Keratinocyte (primary cell): Measurements from ENCODE around the gene OBSCN. TPM values are rescaled to one million over a fixed set of nuclear protein-coding genes. Genes with fewer than 3 reads are reported as not detected.

ENCODE experiments used
- DNase-seq: peaks from one replicate; pipeline ENCODE4 v3.0.0-alpha.2; 2011; ENCODE audit warnings: low read depth, missing footprints, low spot score
- FAIRE-seq: peaks from 2 replicates; lab custom pipeline; 2011; peaks lifted over from hg19 to GRCh38; lab: Jason Lieb, UNC
- H2AFZ ChIP-seq: 2 replicates; pipeline ENCODE4 v1.6.0; 2012; ENCODE audit warnings: low read length, control low read depth, inconsistent platforms; ENCODE audit not compliant: control insufficient read depth
- H3K27ac ChIP-seq: 2 replicates; pipeline ENCODE4 v1.5.1; 2011; ENCODE audit warnings: low read length; ENCODE audit not compliant: control insufficient read depth, insufficient read depth
- H3K27me3 ChIP-seq: 3 replicates; pipeline ENCODE4 v1.6.0; 2011; ENCODE audit warnings: low read length; ENCODE audit not compliant: control insufficient read depth, insufficient read depth; ENCODE audit errors: extremely low read depth
- H3K36me3 ChIP-seq, 2 experiments: 2 replicates in 1 of 2; 3 replicates in 1 of 2; pipeline ENCODE4 v1.5.1; 2011; ENCODE audit warnings: low read length in 2 of 2, mild to moderate bottlenecking in 1 of 2; ENCODE audit not compliant: control insufficient read depth in 2 of 2, insufficient read depth in 2 of 2; ENCODE audit errors: extremely low read depth in 1 of 2
- H3K4me1 ChIP-seq: 3 replicates; pipeline ENCODE4 v1.5.1; 2011; ENCODE audit warnings: low read length; ENCODE audit not compliant: control insufficient read depth, insufficient read depth; ENCODE audit errors: extremely low read depth
- H3K4me2 ChIP-seq: 3 replicates; pipeline ENCODE4 v1.6.0; 2011; ENCODE audit warnings: low read depth, low read length; ENCODE audit not compliant: control insufficient read depth, insufficient read depth; ENCODE audit errors: extremely low read depth
- H3K4me3 ChIP-seq, 3 experiments: fragments of 200-600 bp in 1 of 3; sonication (generic) in 1 of 3; 2 replicates in 2 of 3; 3 replicates in 1 of 3; pipeline ENCODE4 v1.5.1; 2011 to 2016; ENCODE audit warnings: low read length in 3 of 3, mild to moderate bottlenecking in 3 of 3, control low read depth in 2 of 3, inconsistent platforms in 1 of 3, low read depth in 1 of 3, mixed read lengths in 1 of 3, mixed run types in 1 of 3, moderate library complexity in 1 of 3; ENCODE audit not compliant: control insufficient read depth in 2 of 3, insufficient read depth in 2 of 3; ENCODE audit errors: extremely low read depth in 1 of 3
- H3K79me2 ChIP-seq: 2 replicates; pipeline ENCODE4 v1.6.0; 2012; ENCODE audit warnings: low read length; ENCODE audit not compliant: control insufficient read depth, insufficient read depth
- H3K9ac ChIP-seq: 3 replicates; pipeline ENCODE4 v1.6.0; 2011; ENCODE audit warnings: low read length; ENCODE audit not compliant: control insufficient read depth, insufficient read depth; ENCODE audit errors: extremely low read depth
- H3K9me1 ChIP-seq: 3 replicates; pipeline ENCODE4 v1.6.0; 2011; ENCODE audit warnings: low read length; ENCODE audit not compliant: control insufficient read depth, insufficient read depth; ENCODE audit errors: extremely low read depth
- H3K9me3 ChIP-seq: 2 replicates; pipeline ENCODE4 v1.5.1; 2012; ENCODE audit warnings: low read depth, low read length; ENCODE audit not compliant: control insufficient read depth
- H4K20me1 ChIP-seq: 3 replicates; pipeline ENCODE4 v1.6.0; 2011; ENCODE audit warnings: low read length; ENCODE audit not compliant: control insufficient read depth, insufficient read depth; ENCODE audit errors: extremely low read depth
- CTCF ChIP-seq, 3 experiments: IDR thresholded peaks in 1 of 3; conservative IDR thresholded peaks in 1 of 3; optimal IDR thresholded peaks in 1 of 3; 2 replicates in 2 of 3; 3 replicates in 1 of 3; pipeline versions ENCODE3 to v1.5.1; 2011; ENCODE audit warnings: low read length in 3 of 3, mild to moderate bottlenecking in 3 of 3, moderate library complexity in 2 of 3, control low read depth in 1 of 3, inconsistent platforms in 1 of 3; ENCODE audit not compliant: insufficient read depth in 2 of 3; ENCODE audit errors: extremely low read depth in 1 of 3
- EZH2 ChIP-seq: IDR thresholded peaks from one replicate; pipeline ENCODE4 v1.6.1; 2012; ENCODE audit warnings: inconsistent platforms, mild to moderate bottlenecking, low read length, moderate library complexity
- dilution Hi-C: fragments of 300-500 bp; cut with MboI; formaldehyde crosslinking; loops from one replicate; pipeline ENCODE4 v1.7.0; 2020; ENCODE audit warnings: low sequenced_read_pairs; ENCODE audit not compliant: extremely low pct_ligation_motif_present
- polyA plus RNA-seq, 5 experiments: library from polyadenylated mRNA; depleted of rRNA in 3 of 5; stranded (reverse) in 3 of 5; stranded (forward) in 1 of 5; unstranded in 1 of 5; fragments of >200 nt; gene quantifications; 1 replicate in 1 of 5; 2 replicates in 3 of 5; 3 replicates in 1 of 5; pipeline versions ENCODE4 v1.2.1 to v1.2.3, GENCODE V29; 2011 to 2012; ENCODE audit warnings: missing spikeins in 2 of 5, low read depth in 1 of 5, low replicate concordance in 1 of 5

OBSCN gene
- polyA plus RNA-seq, 1 donor (not counting 4 experiments of a cell fraction or from before 2014, with no cell fraction given): 1.8 TPM

GRCh38 chr1:228293393-228293792 is 85.5 kb downstream of the OBSCN start:
- no peak for FAIRE-seq
- no peak overlapping the region for H3K4me3 ChIP-seq
- dilution Hi-C loops: no loop called here
- no peak overlapping the region for H2AFZ ChIP-seq
- H3K36me3 ChIP-seq: peaks cover 0 to 1% of the 10 kb centered on the region in 2 experiments
- H3K9me3 ChIP-seq: peaks cover 2% of the 10 kb centered on the region
- H3K4me1 ChIP-seq: no peaks in the 10 kb centered on the region
- H3K27ac ChIP-seq: no peak overlapping the region
- H3K27me3 ChIP-seq: no peaks in the 10 kb centered on the region
- no peak for DNase-seq
- H3K79me2 ChIP-seq: no peaks in the 10 kb centered on the region
- no peak for TF ChIP-seq CTCF (optimal IDR thresholded peaks at IDR 0.05 in 1 of 3, IDR thresholded peaks at IDR 0.05 in 1 of 3, conservative IDR thresholded peaks at IDR 0.05 in 1 of 3; ENCODE audit: extremely low read depth in 1 of 3, insufficient read depth in 2 of 3, low read length in 3 of 3)
- no peak for TF ChIP-seq EZH2
- no peaks in the 10 kb centered on the region for H3K9me1 ChIP-seq
- H3K9ac ChIP-seq: no peak overlapping the region
- no peak overlapping the region for H3K4me2 ChIP-seq
- H4K20me1 ChIP-seq: no peaks in the 10 kb centered on the region

DNA sequence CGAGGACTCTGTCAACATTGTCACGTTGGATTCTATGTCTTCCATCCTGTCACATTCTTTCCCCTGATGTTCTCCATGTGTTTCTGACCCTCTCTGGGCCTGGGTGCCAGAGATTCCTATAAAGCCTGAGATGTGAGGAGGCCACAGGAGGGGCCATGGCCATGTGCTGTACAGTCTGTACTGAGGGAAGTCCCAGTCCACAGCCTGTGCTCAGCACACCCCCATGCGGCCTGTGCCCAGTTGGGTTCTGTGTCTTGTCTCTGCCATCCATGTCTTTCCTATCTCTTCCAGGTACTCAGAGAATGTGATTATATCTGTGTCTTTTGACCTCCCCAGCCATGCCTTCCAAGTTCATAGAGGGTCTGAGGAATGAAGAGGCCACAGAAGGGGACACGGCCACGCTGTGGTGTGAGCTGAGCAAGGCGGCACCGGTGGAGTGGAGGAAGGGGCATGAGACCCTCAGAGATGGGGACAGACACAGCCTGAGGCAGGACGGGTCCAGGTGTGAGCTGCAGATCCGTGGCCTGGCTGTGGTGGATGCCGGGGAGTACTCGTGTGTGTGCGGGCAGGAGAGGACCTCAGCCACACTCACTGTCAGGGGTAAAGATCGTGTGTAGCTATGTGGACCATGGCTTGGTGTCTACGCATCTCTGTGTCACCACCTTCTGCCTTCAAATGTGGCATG is 86.1 kb downstream of the OBSCN start:
- dilution Hi-C loops: no loop called here
- Histone ChIP-seq H3K27me3 (no peaks in the 10 kb centered on the region), H3K9me1 (no peaks in the 10 kb centered on the region), H4K20me1 (no peaks in the 10 kb centered on the region), H3K79me2 (no peaks in the 10 kb centered on the region), H2AFZ (no peak overlapping the region), H3K4me1 (no peaks in the 10 kb centered on the region), H3K4me2 (no peak overlapping the region), H3K4me3 (no peak overlapping the region), H3K27ac (no peak overlapping the region), H3K9ac (no peak overlapping the region), H3K9me3 (peaks cover 2% of the 10 kb centered on the region), H3K36me3 (peaks cover 0 to 1% of the 10 kb centered on the region in 2 experiments)
- DNase-seq (no peak), FAIRE-seq (no peak)
- TF ChIP-seq EZH2 (no peak), CTCF (optimal IDR thresholded peaks at IDR 0.05 in 1 of 3, IDR thresholded peaks at IDR 0.05 in 1 of 3, conservative IDR thresholded peaks at IDR 0.05 in 1 of 3; ENCODE audit: extremely low read depth in 1 of 3, insufficient read depth in 2 of 3, low read length in 3 of 3) (no peak)
